ENCODE results near the gene B9D1. TPM values are rescaled to one million over a fixed set of nuclear protein-coding genes. Genes with fewer than 3 reads are reported as not detected.

B9D1 gene
- total and polyA plus RNA-seq, 2 of the 13 experiments (the other 11 are each of a cell fraction or from before 2014, with no cell fraction given): 27.7 to 31.1 TPM

- no peak for TF ChIP-seq ZBED4 (CRISPR knock-in tag; IDR thresholded peaks at IDR 0.05; ENCODE audit: borderline replicate concordance)
- TF ChIP-seq FOXA3 (CRISPR knock-in tag; IDR thresholded peaks at IDR 0.05): no peak
- no peak for TF ChIP-seq RFXANK (CRISPR knock-in tag; IDR thresholded peaks at IDR 0.05)
These were observed 11.6 kb upstream of the B9D1 start (continued) for GRCh38 chr17:19374136-19374535.

- CTCF ChIA-PET (ENCODE audit: low intra/inter-chr PET ratio, low total read pairs): no interaction called here
- FAIRE-seq: no peak
- TF ChIP-seq NFAT5 (CRISPR knock-in tag; IDR thresholded peaks at IDR 0.05) (no peak), PBX2 (CRISPR knock-in tag; IDR thresholded peaks at IDR 0.05) (no peak), MYNN (CRISPR knock-in tag; IDR thresholded peaks at IDR 0.05; ENCODE audit: low read depth) (no peak), ZBTB39 (CRISPR knock-in tag; IDR thresholded peaks at IDR 0.05) (no peak), HNRNPL (IDR thresholded peaks at IDR 0.05; ENCODE audit: low read depth, low read length) (no peak), ZNF136 (CRISPR knock-in tag; IDR thresholded peaks at IDR 0.05; ENCODE audit: low read depth) (no peak), ZNF773 (CRISPR knock-in tag; IDR thresholded peaks at IDR 0.05; ENCODE audit: borderline replicate concordance) (no peak), PLRG1 (conservative IDR thresholded peaks at IDR 0.05) (no peak)
These were observed 10.5 kb upstream of the B9D1 start for GRCh38 chr17:19372866-19373504.

More at GRCh38 chr17:19372866-19373504, 10.5 kb upstream of the B9D1 start:
- no peak overlapping the region for H2AFZ ChIP-seq (ENCODE audit: low read length)
- POLR2A ChIA-PET: no interaction called here
- H3K4me2 ChIP-seq (ENCODE audit: low read depth, low read length): no peak overlapping the region
- H3K9me3 ChIP-seq (ENCODE audit: low read length): no peaks in the 10 kb centered on the region
- H3K4me1 ChIP-seq (ENCODE audit: insufficient read depth, low read length): peaks cover 36% of the 10 kb centered on the region
- H3K79me2 ChIP-seq (ENCODE audit: insufficient read depth, low read length): no peaks in the 10 kb centered on the region
- WGBS (ENCODE audit: low lambda C conversion rate): 90% methylated on average over 7 of the region's 8 CpGs
- H3K36me3 ChIP-seq (replicated peaks in 1 of 2; ENCODE audit: control insufficient read depth in 1 of 2, insufficient read depth in 2 of 2, low read length in 2 of 2): no peaks in the 10 kb centered on the region; a peak in 1 of 5 replicates
- H3K27ac ChIP-seq (ENCODE audit: extremely low read length, insufficient read depth, low read length): no peak overlapping the region
- in situ Hi-C loops (cut with HindIII; ENCODE audit: extremely low pct_ligation_motif_present, low pct_unique_long_range_greater_than_20kb) (no loop called here), intact Hi-C loops (cut with micrococcal nuclease; ENCODE audit: unreplicated experiment) (no loop called here)
- ATAC-seq: no peak
- H3K4me3 ChIP-seq (replicated peaks in 1 of 3; ENCODE audit: insufficient read depth in 1 of 3, low read depth in 2 of 3, low read length in 3 of 3): no peak overlapping the region
- no peak for DNase-seq (ENCODE audit: low spot score)
- H3K9ac ChIP-seq (ENCODE audit: insufficient read depth, low read depth, low read length): no peak overlapping the region
- no peaks in the 10 kb centered on the region for H4K20me1 ChIP-seq (ENCODE audit: insufficient read depth, low read length)
- peaks cover 0 to 2% of the 10 kb centered on the region in 2 experiments; a peak in 1 of 5 replicates for H3K27me3 ChIP-seq (ENCODE audit: control insufficient read depth in 1 of 2, insufficient read depth in 2 of 2, low read length in 2 of 2)
- no TSS peak for BruUV-seq (replicated peaks)
